Activated T-cell treated with anti-CD3 and anti-CD28 coated beads, Interleukin-2, amount 50 U/mL, for 48 hours (primary cell): ENCODE data around the gene MAP3K5.
"Not testable (repeated sequence)": the region's sequence is repeated elsewhere in the genome, so short reads cannot be mapped to it uniquely, and the experiment has no call there.

Experiments
- DNase-seq, 2 experiments: peaks; one replicate each; pipeline ENCODE4 v3.0.0-alpha.2; 2020

Gene MAP3K5

DNA sequence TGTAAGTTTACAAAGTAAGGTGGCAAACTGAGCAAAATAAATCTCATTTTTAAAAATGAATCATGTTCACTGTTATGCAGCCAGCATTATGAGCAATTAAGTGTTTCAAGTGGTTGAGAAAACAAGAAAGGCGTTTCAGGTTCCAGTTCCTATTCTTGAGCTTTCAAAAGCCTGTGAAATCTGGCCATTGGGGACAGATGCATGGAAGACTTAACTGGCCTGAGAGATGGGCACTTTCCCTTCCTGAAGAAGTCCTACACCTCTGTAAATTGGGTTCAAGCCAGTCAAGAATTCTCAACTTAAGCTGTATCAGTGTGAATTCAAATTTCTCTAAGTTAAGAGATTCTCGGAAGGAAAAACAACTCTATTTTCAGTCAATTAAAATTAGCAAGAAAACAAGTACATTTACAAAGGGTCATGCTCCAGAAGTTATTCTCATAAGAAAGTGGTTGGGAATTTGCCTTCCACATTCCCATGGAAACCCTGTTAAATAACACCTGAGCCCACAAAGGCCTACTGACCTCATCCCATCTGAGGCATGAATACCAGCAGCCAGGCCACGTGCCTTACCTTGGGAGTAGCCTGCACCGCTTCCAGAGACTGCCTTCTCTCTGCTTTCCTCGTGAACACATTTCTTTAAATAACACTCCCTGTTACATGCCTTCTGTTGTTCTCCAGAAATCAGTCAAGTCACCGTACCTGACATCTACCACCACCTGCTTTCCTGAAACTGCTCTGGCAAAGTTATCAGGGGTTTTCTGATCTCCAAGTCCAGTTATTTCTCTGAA is 19.4 kb downstream of the MAP3K5 start:
- no peak for DNase-seq

DNA sequence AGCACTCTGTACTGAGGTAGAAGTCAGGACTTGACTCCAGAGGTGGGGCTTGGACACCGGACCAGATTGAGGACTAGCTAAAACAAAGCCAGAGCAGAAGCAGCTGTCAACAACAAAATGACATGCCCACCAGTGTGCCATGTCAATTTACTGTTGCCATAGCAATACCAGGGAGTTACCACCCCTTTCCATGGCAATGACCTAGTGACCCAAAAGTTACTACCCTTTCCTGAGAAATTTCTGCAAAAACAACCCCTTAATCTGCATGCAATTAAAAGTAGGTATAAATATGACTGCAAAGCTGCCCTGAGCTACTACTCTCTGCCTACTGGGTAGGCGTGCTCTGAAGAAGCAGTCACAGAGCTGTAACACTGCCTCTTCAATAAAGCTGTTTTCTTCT is 21.0 kb downstream of the MAP3K5 start:
- DNase-seq: no peak

DNA sequence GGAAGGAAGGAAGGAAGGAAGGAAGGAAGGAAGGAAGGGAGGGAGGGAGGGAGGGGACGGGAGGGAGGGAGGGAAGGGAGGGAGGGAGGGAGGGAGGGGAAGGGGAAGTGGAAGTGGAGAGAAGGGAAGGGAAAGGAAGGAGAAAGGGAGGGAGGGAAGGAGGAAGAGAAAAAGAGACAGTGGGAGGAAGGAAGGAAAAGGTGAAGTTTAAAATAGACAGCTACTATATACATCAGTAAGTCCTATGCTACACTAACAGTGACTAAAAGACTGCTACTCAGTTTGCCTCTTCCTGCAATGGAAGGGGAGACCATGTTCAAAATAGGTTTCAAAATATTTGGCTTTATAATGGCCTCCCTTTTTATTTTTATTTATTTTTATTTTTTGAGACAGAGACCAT is 22.5 kb downstream of the MAP3K5 start:
- no peak for DNase-seq

DNA sequence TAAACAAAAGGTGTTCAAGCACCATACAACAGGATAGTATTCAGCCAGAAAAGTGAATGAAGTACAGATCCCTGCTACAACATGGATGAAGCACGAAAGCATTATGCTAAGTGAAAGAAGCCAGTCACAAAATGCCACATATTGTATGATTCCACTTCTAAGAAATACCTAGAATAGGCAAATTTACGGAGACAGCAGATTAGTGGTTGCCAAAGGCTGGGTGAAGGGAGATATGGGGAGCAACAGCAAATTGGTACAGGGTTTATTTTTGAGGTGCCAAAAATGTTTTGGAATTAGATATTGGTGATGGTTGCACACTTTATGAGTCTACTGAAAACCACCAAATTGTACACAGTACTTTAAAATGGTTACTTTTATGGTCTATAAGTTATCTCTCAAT is 23.2 kb downstream of the MAP3K5 start:
- DNase-seq: no peak

DNA sequence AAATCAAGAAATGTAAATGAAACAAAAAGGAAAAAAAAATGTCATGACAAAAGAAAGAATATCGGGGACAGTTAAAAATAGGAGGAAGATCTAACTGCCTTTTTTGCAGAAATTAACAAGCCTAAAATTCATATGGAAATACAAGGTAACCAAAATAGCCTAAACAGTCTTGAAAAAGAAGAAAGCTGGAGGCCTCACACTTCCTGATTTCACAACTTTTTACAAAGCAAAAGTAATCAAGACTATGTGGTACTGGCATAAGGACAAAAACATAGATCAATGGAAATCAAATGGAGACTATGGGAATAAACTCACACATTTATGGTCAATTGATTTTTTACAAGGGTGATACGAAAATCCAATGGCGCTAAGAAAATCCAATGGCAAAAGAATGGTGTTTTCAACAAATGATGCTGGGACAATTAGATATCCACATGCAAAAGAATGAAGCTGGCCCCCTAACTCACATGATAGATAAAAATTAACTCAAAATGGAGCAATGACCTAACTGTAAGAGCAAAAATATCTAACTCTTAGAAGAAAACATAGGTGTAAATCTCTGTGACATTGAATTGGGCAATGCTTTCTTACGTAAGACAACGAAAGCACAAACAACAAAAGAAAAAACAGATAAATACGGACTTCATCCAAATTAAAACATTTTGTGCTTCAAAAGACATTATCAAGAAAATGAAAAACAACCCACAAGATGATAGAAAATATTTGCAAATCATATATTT is 24.5 kb downstream of the MAP3K5 start:
- DNase-seq: no peak

DNA sequence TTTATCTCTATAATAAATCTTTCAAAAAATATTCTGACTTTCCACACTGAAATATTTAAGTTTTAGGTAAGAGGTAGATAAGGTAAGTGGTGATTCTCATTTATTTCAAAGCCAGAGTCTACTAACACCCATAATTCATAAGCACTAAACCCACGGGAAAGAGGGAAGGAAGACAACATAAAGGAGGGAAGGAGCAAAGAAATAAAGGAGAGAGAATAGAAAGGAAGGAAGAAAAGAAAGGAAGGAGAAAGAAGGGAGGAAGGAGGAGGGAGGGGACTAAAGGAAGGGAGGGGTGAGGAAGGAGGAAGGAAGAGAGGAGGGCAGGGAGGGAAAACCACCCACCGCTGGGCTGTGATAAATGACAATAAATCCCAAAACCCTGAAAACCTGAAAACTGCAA is 25.2 kb downstream of the MAP3K5 start:
- no peak for DNase-seq

DNA sequence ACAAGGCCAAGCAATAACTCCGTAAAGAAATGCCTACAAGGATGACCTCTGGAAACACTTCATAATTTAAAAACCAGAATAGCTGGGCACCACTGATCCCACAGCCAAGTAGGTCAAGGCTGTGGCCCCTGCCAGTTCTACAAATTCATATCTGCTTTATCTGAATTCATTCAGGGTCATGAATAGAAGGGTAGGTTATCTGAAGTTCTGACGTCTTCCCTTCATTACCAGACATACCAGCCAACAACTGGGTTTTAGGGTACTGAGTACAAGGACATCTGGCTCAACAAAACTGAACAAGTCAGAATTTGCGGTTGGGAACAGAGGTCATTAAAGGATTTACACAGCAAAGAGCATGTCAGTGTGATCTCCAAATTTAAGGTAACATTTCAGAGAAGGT is 26.0 kb downstream of the MAP3K5 start:
- DNase-seq: no peak

DNA sequence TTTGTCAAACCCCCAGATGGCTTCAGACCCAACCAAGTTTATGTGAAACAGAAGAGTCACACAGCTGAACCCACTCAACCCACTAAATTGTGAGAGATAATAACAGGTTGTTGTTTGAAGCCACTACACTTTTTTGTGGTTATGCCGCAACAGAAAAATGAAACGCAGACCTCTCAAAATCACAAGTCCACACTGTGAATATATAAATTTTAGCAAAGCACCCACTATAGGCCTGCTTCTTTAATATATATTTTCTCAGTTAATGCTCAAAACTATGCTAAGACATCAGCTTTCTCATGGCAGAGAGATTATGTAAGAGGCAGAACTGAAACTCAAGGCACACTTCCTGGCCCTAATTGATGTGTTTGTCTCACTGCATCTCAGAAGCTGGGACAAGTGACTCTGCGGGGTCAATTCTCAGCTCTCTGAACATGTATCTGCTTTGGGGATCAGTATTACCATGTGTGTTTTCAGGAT is 27.7 kb downstream of the MAP3K5 start:
- no peak for DNase-seq

DNA sequence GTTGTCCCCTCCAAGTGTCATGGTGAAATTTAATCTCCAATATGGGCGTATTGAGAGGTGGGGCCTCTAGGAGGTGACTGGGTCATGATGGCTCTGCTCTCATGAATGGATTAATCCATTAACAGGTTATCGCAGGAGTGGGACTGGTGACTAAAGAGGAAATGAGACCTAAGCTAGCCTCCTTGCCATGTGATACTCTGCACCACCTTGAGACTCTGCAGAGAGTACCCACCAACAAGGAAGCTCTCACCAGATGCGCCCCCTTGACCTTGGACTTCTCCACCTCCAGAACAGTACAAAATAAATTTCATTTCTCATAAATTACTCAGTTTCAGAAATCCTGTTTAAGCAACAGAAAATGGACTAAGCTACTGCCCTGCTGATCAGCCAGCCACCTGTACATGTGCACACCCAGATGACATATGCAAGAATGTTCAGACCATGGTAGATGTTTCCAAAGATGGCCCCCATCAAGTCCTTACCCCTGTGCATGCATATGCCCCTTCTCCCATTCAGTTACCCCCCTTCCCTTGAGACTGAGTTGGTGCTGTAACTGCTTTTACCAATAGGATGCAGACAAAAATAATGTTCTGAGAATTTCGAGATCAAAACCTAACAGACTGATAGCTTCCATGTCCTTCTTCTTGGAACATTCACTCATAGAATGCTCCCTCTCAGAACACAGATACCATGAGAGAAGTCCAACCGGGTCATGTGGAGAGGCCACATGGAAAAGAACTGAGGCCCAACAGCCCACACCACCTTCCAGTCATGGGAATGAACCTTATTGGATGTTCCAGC is 28.4 kb downstream of the MAP3K5 start:
- DNase-seq: no peak

DNA sequence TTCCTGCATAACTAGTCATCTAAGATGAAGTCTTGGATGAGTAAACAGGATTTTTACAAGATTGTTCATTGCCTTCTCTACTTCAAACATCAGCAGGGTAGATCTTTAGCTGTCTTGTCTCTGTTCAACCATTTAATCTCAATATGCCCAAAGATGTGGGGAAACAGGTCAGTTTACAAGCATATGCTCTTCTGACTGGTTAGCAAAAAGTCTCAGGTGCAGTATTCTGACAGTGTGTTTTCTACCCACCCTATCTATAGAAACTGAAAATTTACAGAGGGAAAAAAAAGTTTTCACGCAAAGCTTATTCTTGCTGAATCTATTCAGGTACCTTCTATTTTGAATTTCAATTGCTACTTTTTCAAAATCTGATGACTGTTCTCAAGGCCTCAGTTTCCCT is 29.0 kb downstream of the MAP3K5 start:
- no peak for DNase-seq

DNA sequence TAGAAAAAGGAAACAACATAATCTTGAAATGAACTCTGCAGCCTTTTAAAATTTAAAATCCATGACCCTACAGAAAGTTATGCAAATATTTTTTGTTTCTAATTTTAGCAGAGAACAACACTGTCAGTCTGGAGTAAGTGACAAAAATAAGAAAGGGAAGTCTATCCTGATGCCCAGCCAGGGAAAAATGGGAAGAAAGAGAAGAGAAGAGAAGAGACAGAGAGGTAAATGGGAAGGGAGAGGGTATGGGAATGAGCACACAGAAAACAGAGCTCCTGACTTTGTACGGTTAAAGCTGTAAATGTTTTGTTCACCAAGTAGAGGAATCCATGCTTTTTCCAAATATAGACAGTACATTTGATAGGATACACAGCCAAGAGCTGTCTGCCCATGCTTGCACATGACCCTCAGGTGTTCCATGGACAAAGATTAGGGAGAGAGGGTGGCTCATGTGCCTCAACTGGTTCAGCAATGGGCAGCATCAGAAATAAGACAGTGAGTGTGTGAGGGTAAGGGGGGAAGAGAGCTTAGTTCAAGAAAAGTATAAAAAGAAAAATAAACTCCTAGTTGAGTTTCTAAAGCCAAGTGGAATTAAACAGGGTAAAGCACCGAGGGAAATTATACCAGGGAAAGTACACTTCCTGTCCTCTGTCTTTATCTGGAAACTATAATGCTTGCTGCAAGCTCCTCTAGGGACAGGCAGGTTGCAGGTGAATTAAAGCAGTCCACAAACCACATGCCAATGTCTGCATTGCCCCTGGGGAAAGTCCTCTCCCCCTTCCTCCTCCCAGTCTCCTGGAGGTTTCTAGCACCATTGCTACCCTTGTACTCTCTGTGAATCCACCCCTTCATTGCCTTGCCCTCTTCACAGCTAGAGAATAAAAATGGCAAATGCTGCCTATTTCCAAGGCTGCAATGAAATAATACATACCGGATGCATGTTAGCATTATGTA is 30.0 kb downstream of the MAP3K5 start:
- no peak for DNase-seq

DNA sequence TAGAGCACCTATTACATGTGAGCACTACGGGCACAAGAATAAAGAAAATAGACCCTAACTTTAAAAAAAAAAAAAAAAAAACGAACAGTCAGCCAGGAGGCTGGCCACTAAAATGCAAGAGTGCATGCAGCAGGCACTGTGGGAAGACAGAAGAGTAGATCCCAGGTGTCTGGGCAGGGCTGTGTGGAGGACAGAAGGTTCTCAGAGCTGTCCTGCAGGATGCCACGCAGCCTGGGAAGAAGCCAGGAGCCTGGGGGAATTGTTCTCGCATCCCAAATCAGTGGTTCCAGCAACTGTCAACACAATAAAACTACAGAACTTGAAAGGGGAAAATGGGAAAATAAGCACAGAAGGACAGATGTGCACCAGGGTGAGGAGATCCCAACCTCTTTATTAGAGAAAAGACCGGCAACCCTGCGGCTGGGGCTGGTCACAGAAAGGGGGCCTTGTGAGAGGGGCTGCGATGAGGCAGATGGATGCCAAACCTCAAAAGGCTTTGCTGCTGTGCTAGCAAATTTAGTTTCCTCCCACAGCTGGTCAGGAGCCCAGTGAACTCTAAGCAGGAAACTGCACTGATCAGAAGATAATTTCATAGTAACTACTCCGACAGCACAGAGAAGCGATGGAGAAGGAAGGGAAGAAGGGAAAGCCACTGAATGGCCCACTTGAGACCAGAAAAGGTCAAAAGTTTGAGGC is 30.9 kb downstream of the MAP3K5 start:
- DNase-seq: no peak

DNA sequence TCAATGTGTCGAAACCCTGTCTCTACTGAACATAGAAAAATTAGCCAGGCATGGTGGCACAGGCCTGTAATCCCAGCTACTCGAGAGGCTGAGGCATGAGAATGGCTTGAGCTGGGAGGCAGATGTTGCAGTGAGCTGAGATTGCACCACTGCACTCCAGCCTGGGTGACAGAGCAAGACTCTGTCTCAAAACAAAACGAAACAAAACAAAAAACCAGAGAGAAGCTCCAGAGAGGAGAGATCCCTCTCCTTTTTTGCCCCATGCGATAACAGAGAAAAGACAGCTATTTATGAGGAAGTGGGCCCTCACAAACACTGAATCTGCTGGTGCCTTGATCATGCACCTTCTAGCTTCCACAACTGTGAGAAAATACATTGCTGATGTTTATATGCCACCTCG is 31.5 kb downstream of the MAP3K5 start:
- not testable (repeated sequence) for DNase-seq

DNA sequence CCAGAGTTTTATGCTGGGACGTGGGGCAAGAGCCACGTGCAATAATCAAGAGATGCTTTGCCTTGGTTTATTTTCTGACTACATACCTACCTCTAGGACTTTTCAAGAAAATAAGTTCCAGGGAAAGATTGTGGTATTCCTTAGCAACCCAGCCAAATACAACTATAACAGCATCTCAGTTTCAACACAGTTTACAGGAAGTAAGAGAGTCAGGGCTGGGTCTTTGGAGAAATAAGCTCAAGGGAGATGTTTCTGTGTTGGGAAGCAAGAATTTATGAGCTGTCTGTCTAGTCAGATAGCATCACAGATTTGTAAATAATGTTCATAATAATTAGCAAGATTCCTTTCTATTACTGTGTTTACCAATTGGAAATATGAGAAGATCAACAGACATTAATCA is 35.1 kb downstream of the MAP3K5 start:
- no peak for DNase-seq

DNA sequence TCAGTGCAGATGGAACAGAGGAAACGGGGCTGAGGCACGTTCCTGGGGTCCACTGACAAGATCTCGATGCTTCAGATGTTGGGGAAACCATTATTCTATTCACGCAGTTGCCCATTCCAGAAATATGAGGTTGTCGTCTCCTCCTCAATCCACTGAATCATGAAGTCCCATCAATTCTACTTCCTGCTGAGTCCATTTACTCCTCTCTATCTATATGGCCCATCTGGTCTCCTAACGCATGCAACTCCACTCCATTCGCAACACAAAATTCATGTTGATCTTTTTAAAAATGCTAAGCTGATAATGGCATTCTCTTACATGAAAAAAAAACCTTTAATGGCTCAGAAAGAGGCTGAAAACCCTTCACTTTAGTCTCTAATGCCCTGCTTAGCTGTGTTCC is 37.5 kb downstream of the MAP3K5 start:
- no peak for DNase-seq

DNA sequence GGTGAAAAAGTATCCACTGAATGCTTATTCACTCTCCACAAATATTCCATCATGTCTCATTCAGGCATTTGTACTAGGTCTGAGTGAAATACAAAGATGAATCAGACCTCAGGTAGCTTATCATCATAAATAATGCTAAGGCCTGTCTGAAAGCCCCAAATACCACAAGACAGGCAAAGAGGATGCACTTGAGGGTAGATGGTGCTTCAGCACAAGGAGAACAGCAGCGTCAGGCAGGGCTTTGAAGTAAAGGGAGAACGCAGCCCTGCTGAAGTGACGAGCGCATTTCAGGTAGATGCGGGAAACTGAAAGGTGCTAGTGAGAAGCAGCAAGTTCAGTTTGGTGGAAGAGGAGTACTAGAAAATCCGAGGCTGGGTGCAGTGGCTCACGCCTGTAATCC is 38.7 kb downstream of the MAP3K5 start:
- peak; percentile 45 to 63 for DNase-seq

DNA sequence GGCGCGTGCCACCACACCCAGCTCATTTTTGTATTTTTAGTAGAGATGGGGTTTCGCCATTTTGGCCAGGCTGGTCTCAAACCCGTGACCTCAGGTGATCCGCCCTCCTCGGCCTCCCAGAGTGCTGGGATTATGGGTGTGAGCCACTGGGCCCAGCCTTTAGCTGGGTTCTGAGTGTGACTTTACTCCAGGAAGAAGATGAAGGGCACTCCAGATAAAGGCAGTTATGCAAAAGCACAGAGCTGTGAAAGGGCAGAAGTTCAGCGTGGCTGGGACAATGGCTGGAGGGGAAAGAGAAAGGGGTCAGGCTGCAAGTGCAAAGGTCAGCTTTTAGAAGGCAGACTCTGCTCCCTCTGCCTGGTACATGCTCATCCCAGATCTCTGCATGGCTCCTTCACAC is 39.7 kb downstream of the MAP3K5 start:
- no peak for DNase-seq

DNA sequence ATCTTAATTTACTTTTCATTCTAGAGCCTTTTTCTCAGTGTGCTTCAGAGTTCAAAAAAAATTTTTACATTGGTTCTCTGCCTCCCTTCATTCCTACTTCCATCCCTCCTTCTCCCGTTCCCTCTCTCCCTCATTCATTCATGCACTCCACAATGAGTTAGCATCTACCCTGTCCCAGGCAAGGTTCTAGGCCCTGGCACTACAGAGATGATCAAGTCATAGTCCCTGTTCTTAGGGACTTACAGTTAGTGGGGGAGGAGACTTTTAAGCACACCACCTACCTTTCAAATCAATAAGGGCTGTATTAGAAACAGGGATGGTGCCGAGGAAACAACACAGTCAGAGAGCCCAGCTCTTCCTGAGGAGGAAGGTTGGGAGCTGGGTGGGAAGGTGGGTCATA is 40.3 kb downstream of the MAP3K5 start:
- DNase-seq: no peak

DNA sequence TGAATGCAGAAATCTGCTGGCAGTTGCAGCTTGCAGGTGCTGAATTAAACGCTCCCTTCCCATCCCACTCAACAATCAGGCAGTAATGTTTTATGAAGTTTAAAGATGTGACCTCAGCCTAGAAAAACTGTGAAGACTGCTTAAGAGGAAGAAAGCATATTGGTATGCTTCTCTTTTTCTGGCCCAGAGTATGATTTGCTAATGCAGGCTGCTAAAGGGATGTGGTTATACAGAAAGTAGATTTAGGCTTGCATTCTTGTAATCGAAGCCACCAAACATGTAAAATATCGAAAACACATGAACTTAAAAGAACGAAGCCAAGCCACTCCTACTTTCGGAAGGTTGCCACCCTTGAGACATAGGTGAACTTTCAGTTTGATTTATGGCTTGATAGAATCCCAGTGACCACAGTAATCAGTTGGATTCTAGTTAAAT is 40.7 kb downstream of the MAP3K5 start:
- DNase-seq: no peak

DNA sequence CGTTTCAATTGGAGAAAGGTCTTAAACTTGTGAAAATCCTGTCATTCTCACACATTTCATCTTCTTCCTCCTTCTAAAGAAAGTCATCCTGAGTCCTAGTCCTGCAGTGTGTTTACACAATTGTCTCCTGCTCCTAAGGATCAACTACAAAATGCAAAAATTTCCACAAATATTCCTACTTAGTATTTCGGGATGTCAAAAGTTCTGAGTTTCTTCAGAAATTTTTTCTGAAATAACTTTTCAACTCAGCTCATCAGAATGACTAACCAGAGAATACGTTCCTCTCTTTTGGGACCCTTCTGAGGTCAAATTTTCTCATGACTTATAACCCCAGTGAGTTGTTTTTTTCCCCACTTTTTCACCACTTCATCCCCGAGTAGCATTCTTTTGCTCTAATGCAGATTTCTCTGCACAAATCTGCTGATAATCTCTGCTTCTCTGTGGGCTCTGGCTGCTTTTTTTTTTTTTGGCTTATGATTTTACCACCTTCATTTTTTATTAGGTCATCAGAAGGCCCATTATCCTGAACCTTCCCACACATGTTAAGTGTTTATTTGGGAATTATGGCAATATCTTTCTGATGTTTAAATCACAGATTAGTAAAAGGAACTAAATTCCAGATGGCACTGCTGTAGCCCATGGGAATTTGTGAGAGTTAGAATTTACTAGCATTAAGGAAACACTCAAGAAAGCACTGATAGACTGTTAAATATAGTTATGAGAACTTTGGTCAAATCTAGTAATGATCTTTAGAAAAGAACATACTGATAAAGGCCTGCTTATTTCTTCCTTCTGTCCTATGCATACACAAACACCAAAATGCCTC is 41.4 kb downstream of the MAP3K5 start:
- DNase-seq: no peak
